IMR-90 (cell line): Measurements from ENCODE around the gene STXBP2. TPM values are rescaled to one million over a fixed set of nuclear protein-coding genes. Genes with fewer than 3 reads are reported as not detected.

Experiments
- ATAC-seq: fragments of 200-7000 bp; cut with Tn5 transposase; 2 replicates; pipeline ENCODE4 v1.9.1; 2020; ENCODE audit warnings: low read depth, mild to moderate bottlenecking, moderate library complexity
- BruUV-seq: library from RNA; stranded (reverse); fragments of 400-500 nt; replicated peaks from 2 replicates; lab custom pipeline; 2021; lab: Mats Ljungman, UMichigan
- CTCF ChIA-PET: fragments of 300-600 bp; formaldehyde crosslinking; extraction: SDS; loops from one replicate; lab custom pipeline; 2021; ENCODE audit warnings: antibody characterized with exemption; lab: Yijun Ruan, JAX
- POLR2A ChIA-PET: fragments of 300-600 bp; sonication (Branson Sonifier 250); formaldehyde crosslinking; loops from one replicate; lab custom pipeline; 2022; ENCODE audit warnings: antibody characterized with exemption; ENCODE audit not compliant: unreplicated experiment; lab: Charles Lee
- DNase-seq: peaks from one replicate; pipeline ENCODE4 v3.0.0; 2013
- H2AFZ ChIP-seq: replicated peaks from 2 replicates; pipeline ENCODE3; 2013; ENCODE audit warnings: low read length, mild to moderate bottlenecking; ENCODE audit not compliant: poor library complexity
- H2AK5ac ChIP-seq: 2 replicates; pipeline ENCODE4 v1.6.1; 2013; ENCODE audit warnings: low read depth, low read length, inconsistent platforms
- H2AK9ac ChIP-seq: replicated peaks from 2 replicates; pipeline ENCODE3; 2013; ENCODE audit warnings: mild to moderate bottlenecking, low read depth, low read length, moderate library complexity; ENCODE audit not compliant: poor library complexity
- H2BK120ac ChIP-seq: 2 replicates; pipeline ENCODE4 v1.6.1; 2013; ENCODE audit warnings: low read depth, low read length, inconsistent platforms
- H2BK15ac ChIP-seq: 3 replicates; pipeline ENCODE4 v1.6.1; 2013; ENCODE audit warnings: low read depth, low read length, inconsistent platforms
- H2BK20ac ChIP-seq: 2 replicates; pipeline ENCODE4 v1.6.1; 2013; ENCODE audit warnings: low read depth, mild to moderate bottlenecking, inconsistent platforms, low read length, moderate library complexity
- H2BK5ac ChIP-seq: 2 replicates; pipeline ENCODE4 v1.6.1; 2013; ENCODE audit warnings: mild to moderate bottlenecking, low read depth, low read length, inconsistent platforms; ENCODE audit not compliant: poor library complexity, severe bottlenecking
- H3K14ac ChIP-seq: replicated peaks from 2 replicates; pipeline ENCODE4 v1.6.1; 2013; ENCODE audit warnings: low read depth, low read length, inconsistent platforms
- H3K18ac ChIP-seq: 2 replicates; pipeline ENCODE4 v1.6.1; 2013; ENCODE audit warnings: low read depth, low read length, control low read depth
- H3K23ac ChIP-seq: 2 replicates; pipeline ENCODE4 v1.6.1; 2013; ENCODE audit warnings: low read depth, low read length, inconsistent platforms
- H3K27ac ChIP-seq: 2 replicates; pipeline ENCODE4 v1.5.1; 2013; ENCODE audit warnings: mild to moderate bottlenecking, control low read depth, low read length; ENCODE audit not compliant: insufficient read depth
- H3K27me3 ChIP-seq: 2 replicates; pipeline ENCODE4 v1.6.1; 2013; ENCODE audit warnings: low read length; ENCODE audit not compliant: control insufficient read depth, insufficient read depth
- H3K36me3 ChIP-seq: 2 replicates; pipeline ENCODE4 v1.6.1; 2013; ENCODE audit warnings: low read length, mixed read lengths; ENCODE audit not compliant: control insufficient read depth, insufficient read depth
- H3K4ac ChIP-seq: 2 replicates; pipeline ENCODE4 v1.6.1; 2013; ENCODE audit warnings: low read depth, low read length, inconsistent platforms
- H3K4me1 ChIP-seq: 2 replicates; pipeline ENCODE4 v1.6.1; 2013; ENCODE audit warnings: low read length, mixed read lengths; ENCODE audit not compliant: control insufficient read depth, insufficient read depth
- H3K4me2 ChIP-seq: 2 replicates; pipeline ENCODE4 v1.6.1; 2013; ENCODE audit warnings: low read depth, mild to moderate bottlenecking, control low read depth, low read length, moderate library complexity
- H3K4me3 ChIP-seq: 2 replicates; pipeline ENCODE4 v1.5.1; 2013; ENCODE audit warnings: low read depth, mild to moderate bottlenecking, control low read depth, low read length, moderate library complexity; ENCODE audit not compliant: insufficient read depth
- H3K56ac ChIP-seq: 2 replicates; pipeline ENCODE4 v1.6.1; 2013; ENCODE audit warnings: low read length, inconsistent platforms; ENCODE audit not compliant: insufficient read depth; ENCODE audit errors: extremely low read depth
- H3K79me1 ChIP-seq, 2 experiments: 2 replicates each; pipeline ENCODE4 v1.6.1; 2013; ENCODE audit warnings: low read length in 2 of 2, inconsistent platforms in 1 of 2, low read depth in 1 of 2
- H3K9ac ChIP-seq: 2 replicates; pipeline ENCODE4 v1.6.1; 2013; ENCODE audit warnings: low read depth, low read length, control low read depth
- H3K9me1 ChIP-seq: 2 replicates; pipeline ENCODE4 v1.6.1; 2013; ENCODE audit warnings: low read length, inconsistent platforms; ENCODE audit not compliant: insufficient read depth
- H3K9me3 ChIP-seq: 2 replicates; pipeline ENCODE4 v1.6.1; 2013; ENCODE audit warnings: low read length; ENCODE audit not compliant: control insufficient read depth, insufficient read depth
- H4K20me1 ChIP-seq: 2 replicates; pipeline ENCODE4 v1.6.1; 2013; ENCODE audit warnings: low read length, inconsistent platforms; ENCODE audit not compliant: insufficient read depth
- H4K5ac ChIP-seq: 2 replicates; pipeline ENCODE4 v1.6.1; 2013; ENCODE audit warnings: mild to moderate bottlenecking, low read depth, low read length, control low read depth
- H4K8ac ChIP-seq, 2 experiments: 2 replicates each; pipeline ENCODE4 v1.6.1; 2013; ENCODE audit warnings: low read depth in 2 of 2, low read length in 2 of 2, control low read depth in 1 of 2, inconsistent platforms in 1 of 2
- H4K91ac ChIP-seq: 2 replicates; pipeline ENCODE4 v1.6.1; 2013; ENCODE audit warnings: low read depth, low read length, inconsistent platforms; ENCODE audit not compliant: insufficient read depth
- CHD1 ChIP-seq: IDR thresholded peaks from 2 replicates; pipeline ENCODE4 v1.6.1; 2012; ENCODE audit warnings: low read depth, low read length, improper control_type of control experiment
- NFE2L2 ChIP-seq: fragments of 150-350 bp; IDR thresholded peaks from 2 replicates; pipeline ENCODE4 v1.6.1; 2016; ENCODE audit warnings: low read depth, mild to moderate bottlenecking, low read length
- RAD21 ChIP-seq: IDR thresholded peaks from 2 replicates; pipeline ENCODE4 v1.6.1; 2012; ENCODE audit warnings: low read length, improper control_type of control experiment
- USF2 ChIP-seq: fragments of 150-350 bp; IDR thresholded peaks from 2 replicates; pipeline ENCODE4 v1.6.1; 2017; ENCODE audit warnings: mild to moderate bottlenecking, antibody characterized with exemption, low read length, low read depth
- WGBS, 2 experiments: methylation state at CpG; one replicate each; pipeline versions ENCODE4 v1.1.5 to v1.1.7; 2013; ENCODE audit warnings: missing lambda C conversion rate in 2 of 2; ENCODE audit not compliant: insufficient read length in 1 of 2; ENCODE audit errors: extremely low coverage in 2 of 2; 5-methylcytosine and 5-hydroxymethylcytosine counted together
- dilution Hi-C: fragments of 300-500 bp; cut with HindIII; formaldehyde crosslinking; loops from one replicate; pipeline ENCODE4 v1.14.3; 2018; ENCODE audit warnings: low sequenced_read_pairs; ENCODE audit not compliant: unreplicated experiment
- in situ Hi-C: fragments of 300-500 bp; cut with MboI; formaldehyde crosslinking; loops from 3 replicates; pipeline ENCODE4 v1.14.3; 2019; ENCODE audit warnings: low sequenced_read_pairs, inconsistent platforms, mixed read lengths
- intact Hi-C: fragments of 100-400 bp; cut with micrococcal nuclease; formaldehyde crosslinking; loops from 2 replicates; pipeline ENCODE4 v1.10.0; 2022
- polyA plus RNA-seq, 3 experiments: library from polyadenylated mRNA; depleted of rRNA; stranded (reverse); fragments of >200 nt; gene quantifications; 2 replicates each; pipeline ENCODE4 v1.2.3, GENCODE V29; 2012; ENCODE audit warnings: low replicate concordance in 1 of 3
- total RNA-seq: library from RNA; depleted of rRNA; stranded (reverse); fragments of >200 nt; gene quantifications from 2 replicates; pipeline ENCODE4 v1.2.3, GENCODE V29; 2012
- TF ChIP-seq, protein P1 (sequence below): fragments of 150-350 bp; IDR thresholded peaks from 2 replicates; pipeline ENCODE4 v1.6.1; 2016; ENCODE audit warnings: low read depth, mild to moderate bottlenecking, low read length, moderate library complexity, borderline replicate concordance

The STXBP2 gene
- total and polyA plus RNA-seq, 2 of the 4 experiments (the other 2 are of a cell fraction): 3.9 to 12.6 TPM

DNA sequence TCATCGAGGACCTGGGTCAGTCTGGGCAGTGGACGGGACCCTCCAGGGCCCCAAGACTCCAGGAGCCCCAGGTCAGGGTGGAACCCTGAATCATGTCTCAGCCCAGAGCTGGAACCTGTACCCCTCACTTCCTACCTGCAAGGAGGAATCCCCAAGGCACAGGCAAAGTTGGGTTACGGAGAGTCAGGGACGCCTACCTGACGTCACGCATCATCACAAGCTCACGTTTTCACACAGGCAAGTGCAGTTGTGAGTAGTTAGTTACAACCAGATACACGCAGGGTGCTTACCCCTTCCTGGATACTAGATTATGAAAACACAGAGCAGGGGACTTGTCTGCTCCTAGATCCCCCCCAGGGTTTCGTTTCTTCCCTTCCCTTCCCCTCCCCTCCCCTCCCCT, 33.9 kb downstream of the STXBP2 start:
- Histone ChIP-seq H4K8ac (no peak overlapping the region), H3K36me3 (no peaks in the 10 kb centered on the region), H3K4me3 (no peak overlapping the region), H3K27me3 (peaks cover 29% of the 10 kb centered on the region), H2AK5ac (no peak overlapping the region), H2AFZ (peak overlapping the region; percentile 80), H3K9me3 (peaks cover 4% of the 10 kb centered on the region; the same call in 1 of the 2 replicates), H3K9ac (no peak overlapping the region), H4K5ac (no peak overlapping the region), H3K9me1 (no peaks in the 10 kb centered on the region), H2BK20ac (no peak overlapping the region), H4K20me1 (no peaks in the 10 kb centered on the region), H3K4ac (no peak overlapping the region), H3K4me2 (no peak overlapping the region; the same call in 1 of the 2 replicates), H3K23ac (no peak overlapping the region), H3K27ac (no peak overlapping the region), H2BK120ac (no peak overlapping the region), H3K4me1 (no peaks in the 10 kb centered on the region), H2BK15ac (no peak overlapping the region), H2AK9ac (no peak overlapping the region), H3K79me1 (no peaks in the 10 kb centered on the region), H3K18ac (no peak overlapping the region), H4K91ac (no peak overlapping the region), H2BK5ac (no peak overlapping the region), H3K14ac (no peak overlapping the region), H3K56ac (no peak overlapping the region)
- intact Hi-C loops: no loop called here
- no TSS peak for BruUV-seq
- 33% methylated on average over 2 of the region's 9 CpGs; no CpG with 5 or more reads in 1 of the 2 experiments for WGBS, 2 experiments
- ATAC-seq: no peak
- DNase-seq: no peak
- in situ Hi-C loops: no loop called here
- TF ChIP-seq RAD21 (no peak), NFE2L2 (no peak), USF2 (no peak), CHD1 (no peak)
- TF ChIP-seq, protein P1, sequence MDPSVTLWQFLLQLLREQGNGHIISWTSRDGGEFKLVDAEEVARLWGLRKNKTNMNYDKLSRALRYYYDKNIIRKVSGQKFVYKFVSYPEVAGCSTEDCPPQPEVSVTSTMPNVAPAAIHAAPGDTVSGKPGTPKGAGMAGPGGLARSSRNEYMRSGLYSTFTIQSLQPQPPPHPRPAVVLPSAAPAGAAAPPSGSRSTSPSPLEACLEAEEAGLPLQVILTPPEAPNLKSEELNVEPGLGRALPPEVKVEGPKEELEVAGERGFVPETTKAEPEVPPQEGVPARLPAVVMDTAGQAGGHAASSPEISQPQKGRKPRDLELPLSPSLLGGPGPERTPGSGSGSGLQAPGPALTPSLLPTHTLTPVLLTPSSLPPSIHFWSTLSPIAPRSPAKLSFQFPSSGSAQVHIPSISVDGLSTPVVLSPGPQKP: no peak
- POLR2A ChIA-PET: no interaction called here
- dilution Hi-C loops: no loop called here
- CTCF ChIA-PET: no interaction called here
